Colonic mucosa (tissue), 4 donors: ENCODE data around the gene COX4I1. TPM values are rescaled to one million over a fixed set of nuclear protein-coding genes. Genes with fewer than 3 reads are reported as not detected.
A peak's percentile ranks its signal among the peaks of the same experiment; 100 is the strongest.
"Not testable (repeated sequence)": the region's sequence is repeated elsewhere in the genome, so short reads cannot be mapped to it uniquely, and the experiment has no call there.

Experiments
- DNase-seq: peaks from one replicate; pipeline ENCODE4 v3.0.0-alpha.2; 2020
- H3K27ac ChIP-seq: fragments of 200-600 bp; one replicate; pipeline ENCODE4 v1.8.0; 2021
- H3K27me3 ChIP-seq: fragments of 200-600 bp; one replicate; pipeline ENCODE4 v1.8.0; 2021
- H3K36me3 ChIP-seq: fragments of 200-600 bp; one replicate; pipeline ENCODE4 v1.8.0; 2021
- H3K4me1 ChIP-seq: fragments of 200-600 bp; one replicate; pipeline ENCODE4 v1.8.0; 2021; ENCODE audit warnings: mild to moderate bottlenecking
- H3K4me3 ChIP-seq: fragments of 200-600 bp; one replicate; pipeline ENCODE4 v1.8.0; 2021
- H3K9ac ChIP-seq, 2 donors: one replicate each; pipeline ENCODE4 v1.7.0; 2013; ENCODE audit warnings: control low read depth in 2 of 2, low read depth in 2 of 2, low read length in 2 of 2
- H3K9me3 ChIP-seq: fragments of 200-600 bp; one replicate; pipeline ENCODE4 v1.8.0; 2021
- intact Hi-C: fragments of 100-400 bp; cut with DNase I; formaldehyde crosslinking; loops from one replicate; pipeline ENCODE4 v1.14.1; 2022
- total RNA-seq, 2 donors: library from RNA; stranded (reverse); fragmentation: NEBNext Ultra II Directional in 1 of 2; extraction: Animal tissue kit (Norgen Biotek cat#: 25700) in 1 of 2; gene quantifications; one replicate each; pipeline ENCODE4 v1.2.1, GENCODE V29; 2021
- TF ChIP-seq, protein P1 (sequence below): fragments of 200-600 bp; IDR thresholded peaks from one replicate; pipeline ENCODE4 v1.8.0; 2022; ENCODE audit warnings: antibody characterized with exemption, mild to moderate bottlenecking
- donor health status: healthy.
- donor health status: DM: no; HTN: no; CAD: no.
- donor health status: DM: no; HTN: no; CAD: no.

COX4I1 gene
- total RNA-seq, 2 donors from 2014 or later: 1,080 to 1,242 TPM

DNA sequence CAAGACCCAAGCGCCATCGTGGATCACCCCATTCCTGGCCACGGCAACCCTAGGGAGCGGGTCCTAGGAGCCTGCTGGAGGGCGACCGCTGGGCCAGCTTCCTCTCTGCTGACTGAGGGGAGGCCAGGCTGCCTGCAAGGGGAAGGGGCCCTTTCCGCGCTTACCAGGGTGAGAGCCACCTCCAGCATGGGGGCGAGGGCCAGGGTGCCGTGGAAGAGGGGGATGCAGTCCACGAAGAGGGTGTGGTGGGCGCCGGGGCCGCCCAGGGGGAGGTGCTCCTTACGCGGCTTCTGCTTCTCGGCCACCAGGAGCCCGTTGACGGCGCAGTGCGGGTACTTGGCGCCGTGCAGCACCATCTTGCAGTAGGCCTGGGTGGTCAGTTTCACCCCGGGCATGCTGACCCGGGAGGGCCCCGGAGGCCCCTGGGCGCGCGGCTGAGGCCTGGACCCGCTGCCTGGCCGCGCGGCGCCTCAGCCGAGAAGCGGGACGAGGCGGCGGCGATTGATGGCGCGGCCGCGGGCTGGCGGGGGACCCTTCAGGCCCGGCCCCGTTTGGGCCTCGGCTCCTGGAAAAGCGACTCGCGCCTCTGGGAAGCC, 496 bp upstream of the COX4I1 start:
- Histone ChIP-seq H3K9ac (peak overlapping the region; percentile 91 to 100), H3K9me3 (no peaks in the 10 kb centered on the region), H3K27me3 (no peaks in the 10 kb centered on the region), H3K36me3 (peaks cover 6% of the 10 kb centered on the region), H3K4me1 (peaks cover 10% of the 10 kb centered on the region), H3K27ac (peak overlapping the region; percentile 89), H3K4me3 (peak overlapping the region; percentile 93)
- TF ChIP-seq, protein P1, sequence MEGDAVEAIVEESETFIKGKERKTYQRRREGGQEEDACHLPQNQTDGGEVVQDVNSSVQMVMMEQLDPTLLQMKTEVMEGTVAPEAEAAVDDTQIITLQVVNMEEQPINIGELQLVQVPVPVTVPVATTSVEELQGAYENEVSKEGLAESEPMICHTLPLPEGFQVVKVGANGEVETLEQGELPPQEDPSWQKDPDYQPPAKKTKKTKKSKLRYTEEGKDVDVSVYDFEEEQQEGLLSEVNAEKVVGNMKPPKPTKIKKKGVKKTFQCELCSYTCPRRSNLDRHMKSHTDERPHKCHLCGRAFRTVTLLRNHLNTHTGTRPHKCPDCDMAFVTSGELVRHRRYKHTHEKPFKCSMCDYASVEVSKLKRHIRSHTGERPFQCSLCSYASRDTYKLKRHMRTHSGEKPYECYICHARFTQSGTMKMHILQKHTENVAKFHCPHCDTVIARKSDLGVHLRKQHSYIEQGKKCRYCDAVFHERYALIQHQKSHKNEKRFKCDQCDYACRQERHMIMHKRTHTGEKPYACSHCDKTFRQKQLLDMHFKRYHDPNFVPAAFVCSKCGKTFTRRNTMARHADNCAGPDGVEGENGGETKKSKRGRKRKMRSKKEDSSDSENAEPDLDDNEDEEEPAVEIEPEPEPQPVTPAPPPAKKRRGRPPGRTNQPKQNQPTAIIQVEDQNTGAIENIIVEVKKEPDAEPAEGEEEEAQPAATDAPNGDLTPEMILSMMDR: no peak
- intact Hi-C loops: no loop called here
- DNase-seq: peak; percentile 29

DNA sequence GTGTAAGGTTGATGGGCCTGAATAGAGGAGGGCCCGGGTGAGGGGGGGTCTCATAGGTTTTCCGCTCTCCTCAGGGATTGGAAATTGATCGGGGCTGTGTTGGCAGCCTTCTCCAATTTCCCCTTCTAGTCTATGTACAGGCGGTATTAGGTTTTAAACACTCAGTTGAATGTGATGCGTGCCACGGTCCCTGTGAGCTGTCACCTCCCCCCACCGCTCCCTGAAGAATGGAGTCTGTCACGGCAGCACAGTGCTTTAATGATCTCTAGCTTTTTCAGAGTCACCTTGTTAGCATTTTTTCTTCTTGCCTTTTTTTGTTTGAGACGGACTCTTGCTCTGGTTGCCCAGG, 800 bp downstream of the COX4I1 start:
- Histone ChIP-seq H3K27me3 (no peaks in the 10 kb centered on the region), H3K4me1 (peaks cover 10% of the 10 kb centered on the region), H3K4me3 (peak overlapping the region; percentile 93), H3K9ac (peak overlapping the region; percentile 82 to 100), H3K36me3 (peaks cover 7% of the 10 kb centered on the region), H3K27ac (peak overlapping the region; percentile 89), H3K9me3 (no peaks in the 10 kb centered on the region)
- TF ChIP-seq, protein P1: no peak
- peak; percentile 28 for DNase-seq
- intact Hi-C loops: no loop called here

DNA sequence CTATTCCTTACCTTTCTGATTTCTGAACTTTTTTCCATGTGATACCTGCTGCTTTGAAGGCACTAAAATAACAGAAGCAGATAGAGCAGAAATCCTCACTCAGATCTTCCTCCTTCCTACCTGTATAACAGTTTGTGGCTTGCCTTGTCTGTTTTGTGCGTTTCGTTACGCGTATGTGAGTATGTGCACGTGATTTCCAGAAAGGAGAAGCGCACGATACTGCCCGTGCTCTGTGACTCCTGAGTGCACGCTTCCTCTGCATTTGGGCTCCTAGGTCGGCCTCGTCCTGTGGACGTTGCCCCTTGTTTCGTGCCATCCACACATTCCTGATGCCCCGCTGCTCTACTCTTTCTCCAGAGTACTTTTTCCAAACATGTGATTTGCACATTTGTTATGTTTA, 4.1 kb downstream of the COX4I1 start:
- no peaks in the 10 kb centered on the region for H3K9me3 ChIP-seq
- no peak overlapping the region for H3K4me3 ChIP-seq
- TF ChIP-seq, protein P1: no peak
- intact Hi-C loops: no loop called here
- H3K9ac ChIP-seq: no peak overlapping the region
- H3K36me3 ChIP-seq: peaks cover 16% of the 10 kb centered on the region
- no peak overlapping the region for H3K27ac ChIP-seq
- H3K4me1 ChIP-seq: peaks cover 4% of the 10 kb centered on the region
- no peak for DNase-seq
- no peaks in the 10 kb centered on the region for H3K27me3 ChIP-seq

DNA sequence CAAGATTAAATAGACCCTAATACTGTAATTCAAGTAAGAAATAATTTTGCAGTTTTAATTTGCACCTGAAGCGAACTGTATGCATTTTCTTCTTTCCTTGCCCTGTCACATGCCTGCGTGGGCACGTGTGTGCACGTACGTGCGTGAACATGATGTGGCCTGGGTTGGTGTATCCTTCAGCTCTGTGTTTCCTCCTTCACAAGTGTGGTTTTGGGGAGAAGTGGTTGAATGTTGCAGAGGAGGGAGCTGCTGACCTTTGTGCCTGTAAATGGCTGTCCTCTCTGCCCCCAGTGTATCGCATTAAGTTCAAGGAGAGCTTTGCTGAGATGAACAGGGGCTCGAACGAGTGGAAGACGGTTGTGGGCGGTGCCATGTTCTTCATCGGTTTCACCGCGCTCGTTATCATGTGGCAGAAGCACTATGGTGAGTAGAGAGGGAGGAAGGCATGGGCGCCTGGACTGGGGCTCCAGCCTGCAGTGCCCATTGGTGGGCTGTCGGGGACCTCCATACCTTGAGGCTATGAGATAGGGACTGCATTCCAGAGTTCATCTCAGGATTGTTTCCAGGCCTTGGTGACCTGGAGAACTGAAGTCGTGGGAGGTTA, 6.0 kb downstream of the COX4I1 start:
- no peak overlapping the region for H3K27ac ChIP-seq
- H3K4me1 ChIP-seq: peaks cover 4% of the 10 kb centered on the region
- no peaks in the 10 kb centered on the region for H3K9me3 ChIP-seq
- H3K9ac ChIP-seq: no peak overlapping the region
- intact Hi-C loops: no loop called here
- no peak for DNase-seq
- H3K36me3 ChIP-seq: peaks cover 16% of the 10 kb centered on the region
- no peaks in the 10 kb centered on the region for H3K27me3 ChIP-seq
- TF ChIP-seq, protein P1: no peak
- no peak overlapping the region for H3K4me3 ChIP-seq

DNA sequence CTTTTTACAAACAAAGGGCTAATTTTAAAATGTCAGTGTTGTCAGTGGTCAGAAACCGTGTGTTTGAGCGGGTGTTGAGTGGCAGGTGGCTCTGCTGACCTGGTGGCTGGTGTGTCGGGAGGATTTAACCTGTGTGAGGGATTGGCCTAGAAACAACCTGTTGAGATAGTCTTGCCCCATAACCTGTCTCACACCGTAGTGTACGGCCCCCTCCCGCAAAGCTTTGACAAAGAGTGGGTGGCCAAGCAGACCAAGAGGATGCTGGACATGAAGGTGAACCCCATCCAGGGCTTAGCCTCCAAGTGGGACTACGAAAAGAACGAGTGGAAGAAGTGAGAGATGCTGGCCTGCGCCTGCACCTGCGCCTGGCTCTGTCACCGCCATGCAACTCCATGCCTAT, 7.0 kb downstream of the COX4I1 start:
- no peak for DNase-seq
- Histone ChIP-seq H3K27ac (no peak overlapping the region), H3K4me3 (no peak overlapping the region), H3K9ac (no peak overlapping the region), H3K36me3 (peaks cover 16% of the 10 kb centered on the region), H3K27me3 (no peaks in the 10 kb centered on the region), H3K4me1 (no peaks in the 10 kb centered on the region), H3K9me3 (no peaks in the 10 kb centered on the region)
- TF ChIP-seq, protein P1: no peak
- intact Hi-C loops: no loop called here

DNA sequence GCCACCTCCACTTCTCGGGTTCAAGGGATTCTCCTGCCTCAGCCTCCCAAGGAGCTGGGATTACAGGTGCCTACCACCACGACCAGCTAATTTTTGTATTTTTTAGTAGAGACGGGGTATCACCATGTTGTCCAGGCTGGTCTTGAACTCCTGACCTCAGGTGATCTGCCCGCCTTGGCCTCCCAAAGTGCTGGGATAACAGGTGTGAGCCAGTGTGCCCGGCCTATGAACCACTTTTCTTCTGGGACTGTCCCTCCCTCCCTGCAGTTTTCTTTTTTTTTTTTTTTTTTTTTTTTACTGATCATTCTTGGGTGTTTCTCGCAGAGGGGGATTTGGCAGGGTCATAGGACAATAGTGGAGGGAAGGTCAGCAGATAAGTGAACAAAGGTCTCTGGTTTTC, 7.8 kb downstream of the COX4I1 start:
- H3K9me3 ChIP-seq, H3K27me3 ChIP-seq, H3K9ac ChIP-seq, intact Hi-C loops, H3K4me1 ChIP-seq, DNase-seq, H3K4me3 ChIP-seq, H3K27ac ChIP-seq: not testable (repeated sequence)
- H3K36me3 ChIP-seq: peaks cover 16% of the 10 kb centered on the region

DNA sequence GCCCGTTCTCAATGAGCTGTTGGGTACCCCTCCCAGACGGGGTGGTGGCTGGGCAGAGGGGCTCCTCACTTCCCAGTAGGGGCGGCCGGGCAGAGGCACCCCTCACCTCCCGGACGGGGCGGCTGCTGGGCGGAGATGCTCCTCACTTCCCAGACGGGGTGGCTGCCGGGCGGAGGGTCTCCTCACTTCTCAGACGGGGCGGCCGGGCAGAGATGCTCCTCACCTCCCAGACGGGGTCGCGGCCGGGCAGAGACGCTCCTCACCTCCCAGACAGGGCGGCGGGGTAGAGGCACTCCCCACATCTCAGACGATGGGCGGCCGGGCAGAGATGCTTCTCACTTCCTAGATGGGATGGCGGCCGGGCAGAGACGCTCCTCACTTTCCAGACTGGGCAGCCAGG, 8.6 kb downstream of the COX4I1 start:
- intact Hi-C loops, H3K4me1 ChIP-seq, H3K9me3 ChIP-seq, H3K4me3 ChIP-seq, H3K27ac ChIP-seq, H3K27me3 ChIP-seq, H3K9ac ChIP-seq, H3K36me3 ChIP-seq, DNase-seq: not testable (repeated sequence)
